Activated CD4-positive, alpha-beta T cell treated with anti-CD3 and anti-CD28 coated beads, Interleukin-2, amount 50 U/mL, for 1 hour (primary cell): ENCODE measurements around the gene SLC6A6.
"Not testable (repeated sequence)": the region's sequence is repeated elsewhere in the genome, so short reads cannot be mapped to it uniquely, and the experiment has no call there.

Experiments
- DNase-seq: peaks from one replicate; pipeline ENCODE4 v3.0.0-alpha.2; 2020

Gene SLC6A6

DNA sequence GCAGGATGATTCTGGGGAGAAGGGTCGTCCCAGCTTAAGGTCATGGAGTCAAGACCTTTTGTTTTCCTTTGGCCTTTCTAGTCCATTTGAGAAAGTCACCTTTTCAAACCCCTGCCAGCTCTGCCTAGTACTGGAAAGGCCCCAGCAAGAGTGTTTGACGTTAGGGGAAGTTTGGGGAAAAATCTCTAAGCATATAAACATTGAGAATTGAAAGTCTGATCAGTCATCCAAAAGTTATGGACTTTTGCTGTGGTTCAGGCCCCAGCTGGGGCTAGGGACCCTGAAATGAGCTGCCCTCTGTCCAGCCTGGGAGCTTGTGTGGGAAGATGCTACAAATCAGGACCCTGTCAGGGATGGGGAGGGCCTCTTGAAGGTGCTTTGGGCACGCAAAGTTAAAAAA, 21.6 kb downstream of the SLC6A6 start:
- no peak for DNase-seq

DNA sequence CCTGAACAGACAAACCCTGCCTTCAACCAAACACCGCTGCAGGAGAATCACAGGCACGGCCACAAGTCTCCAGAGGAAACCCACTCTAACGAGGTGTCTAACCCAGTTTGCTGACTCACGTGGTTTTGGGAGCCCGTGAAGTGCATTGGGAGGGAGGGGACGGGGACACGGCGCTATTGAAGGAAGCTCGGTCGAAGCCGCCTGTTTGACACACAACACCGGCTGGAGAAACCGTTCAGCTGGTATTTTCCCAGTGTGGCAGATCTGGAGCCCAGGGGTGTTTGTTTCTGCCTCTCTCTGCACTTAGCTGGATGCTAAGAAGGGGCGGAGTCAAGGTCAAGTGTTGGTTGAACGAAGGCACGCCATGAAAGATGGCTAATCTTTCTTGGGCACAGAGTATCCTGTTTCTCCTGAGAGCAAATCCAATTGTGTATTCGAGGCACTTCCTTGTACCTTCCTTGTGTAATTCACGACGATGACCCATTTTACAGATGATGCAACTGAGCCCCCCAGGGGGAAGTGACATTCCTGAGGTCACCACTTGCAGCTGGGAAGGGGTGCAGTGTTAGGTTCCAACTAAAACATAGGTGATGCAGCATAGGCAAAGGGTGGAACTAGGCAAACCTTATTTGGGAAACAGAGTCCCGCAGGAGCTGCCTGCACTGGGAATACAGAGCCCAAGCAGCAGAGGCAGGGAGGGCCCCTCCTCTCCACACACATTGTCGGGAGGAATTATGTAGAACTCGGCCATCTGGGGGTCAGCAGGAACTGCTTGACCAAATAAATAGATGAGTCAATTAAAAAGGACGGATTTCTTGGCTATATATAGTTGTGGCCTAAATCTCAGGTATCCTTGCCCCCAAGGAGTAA, 22.5 kb downstream of the SLC6A6 start:
- peak; percentile 51 for DNase-seq

DNA sequence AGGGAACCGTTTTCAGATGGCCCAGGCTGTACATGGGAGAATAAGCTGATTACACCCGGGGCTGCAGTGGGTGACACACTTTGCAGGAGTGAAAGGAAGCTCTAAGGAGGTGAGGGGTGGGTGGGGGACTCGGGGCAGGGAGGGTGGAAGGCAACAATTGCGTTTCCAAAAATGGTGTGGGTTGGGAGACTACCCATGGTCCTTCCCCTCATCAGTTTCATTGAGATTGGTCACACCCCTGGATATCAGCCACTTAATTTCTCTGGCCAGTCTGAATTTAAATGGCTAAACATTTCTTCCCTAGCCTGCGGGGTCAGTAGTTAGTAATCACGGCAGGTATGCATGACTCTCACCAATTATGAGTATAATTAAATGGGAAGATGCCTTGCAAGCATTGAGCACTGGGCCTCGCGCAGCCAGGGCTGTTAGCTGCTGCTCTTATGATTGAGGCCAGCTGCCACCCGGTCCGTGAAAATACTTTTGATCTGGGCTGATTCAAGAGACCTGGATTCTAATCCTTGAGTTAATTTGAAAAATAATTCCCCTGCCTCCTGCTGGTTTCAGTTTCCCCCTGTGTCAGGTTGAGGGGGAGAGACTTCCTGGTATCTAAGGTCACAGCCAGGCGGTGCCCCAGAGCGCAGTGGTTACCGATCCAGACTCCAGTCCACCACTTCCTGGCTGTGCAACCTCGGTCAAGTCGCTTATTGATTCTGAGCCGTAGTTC, 23.3 kb downstream of the SLC6A6 start:
- DNase-seq: peak; percentile 35

DNA sequence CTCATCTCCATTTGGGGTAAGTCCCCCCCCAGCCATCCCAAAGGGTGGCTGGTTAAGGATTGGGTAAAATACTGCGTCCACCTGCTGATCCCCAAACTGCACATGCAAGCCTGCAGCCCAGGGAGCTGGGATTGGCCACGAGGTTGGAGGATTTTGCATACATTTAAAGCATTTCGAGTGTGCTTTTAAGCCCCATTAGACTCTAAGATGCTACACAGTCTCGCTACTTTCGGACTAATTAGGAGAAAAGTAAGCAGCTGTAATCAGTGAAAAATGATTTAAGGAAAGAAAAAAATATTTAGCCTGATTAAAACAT, 23.9 kb downstream of the SLC6A6 start:
- DNase-seq: no peak

DNA sequence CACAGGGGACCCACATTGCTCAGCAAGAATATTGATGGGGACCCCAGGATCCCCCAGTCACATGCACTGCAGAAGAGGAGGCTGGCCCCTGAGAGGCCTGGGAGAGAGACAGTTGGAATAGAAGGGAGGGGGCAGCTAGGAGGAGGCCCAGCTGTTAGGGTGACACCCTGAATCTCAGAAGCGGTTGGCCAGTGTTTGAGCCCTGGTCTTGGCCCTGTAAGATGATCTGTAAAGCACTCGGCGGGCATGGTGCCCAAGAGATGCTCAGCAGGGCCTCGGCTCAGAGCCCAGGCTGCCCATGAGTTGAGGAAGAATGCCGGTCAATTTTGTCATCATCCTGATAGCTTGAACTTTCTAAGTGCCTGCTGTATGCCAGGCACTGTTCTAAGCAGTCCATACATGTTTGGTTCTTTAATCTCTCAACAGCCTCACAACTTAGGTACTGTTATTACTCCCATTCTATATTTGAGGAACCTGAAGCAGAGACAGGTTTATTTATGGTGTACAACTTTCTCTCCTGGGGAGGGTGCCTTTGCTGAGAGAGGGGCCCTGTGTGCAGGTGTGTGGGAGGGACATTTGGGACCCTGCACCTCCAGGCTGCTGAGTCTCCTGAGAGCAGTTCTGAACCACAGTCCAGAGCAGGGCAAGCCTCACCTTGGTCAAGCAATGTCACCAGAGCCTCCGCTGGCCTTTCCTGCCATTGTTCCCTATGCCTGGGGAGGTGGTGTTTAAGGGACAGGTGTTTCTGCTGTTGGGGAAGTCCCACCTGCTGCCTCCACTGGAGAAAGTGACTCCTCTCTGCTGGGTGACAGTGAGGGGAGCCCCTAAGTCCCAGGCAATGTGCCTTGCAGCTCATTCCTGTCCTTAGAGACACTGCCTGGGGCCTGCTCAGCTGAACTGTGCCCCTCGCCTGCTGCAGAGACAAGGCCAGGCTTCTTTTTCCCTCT, 26.0 kb downstream of the SLC6A6 start:
- no peak for DNase-seq

DNA sequence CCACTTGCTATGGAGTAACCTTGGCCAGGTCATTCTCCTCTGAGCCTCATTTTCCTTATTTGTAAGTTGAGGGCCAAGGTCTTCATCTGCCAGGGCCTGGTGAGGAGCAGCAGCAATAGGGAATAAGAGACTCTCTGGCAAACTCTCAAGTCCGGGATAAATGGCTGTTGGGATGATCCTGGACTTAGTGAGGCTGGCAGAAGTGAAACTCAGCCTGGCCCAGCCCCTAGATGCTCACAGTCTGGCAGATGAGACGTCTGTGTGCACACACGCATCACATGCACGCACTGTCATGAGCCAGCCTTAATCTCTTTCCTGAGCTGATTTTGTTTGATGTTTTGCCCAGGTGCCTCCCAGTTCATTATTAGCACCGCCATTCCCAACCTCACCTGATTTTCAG, 26.8 kb downstream of the SLC6A6 start:
- no peak for DNase-seq

DNA sequence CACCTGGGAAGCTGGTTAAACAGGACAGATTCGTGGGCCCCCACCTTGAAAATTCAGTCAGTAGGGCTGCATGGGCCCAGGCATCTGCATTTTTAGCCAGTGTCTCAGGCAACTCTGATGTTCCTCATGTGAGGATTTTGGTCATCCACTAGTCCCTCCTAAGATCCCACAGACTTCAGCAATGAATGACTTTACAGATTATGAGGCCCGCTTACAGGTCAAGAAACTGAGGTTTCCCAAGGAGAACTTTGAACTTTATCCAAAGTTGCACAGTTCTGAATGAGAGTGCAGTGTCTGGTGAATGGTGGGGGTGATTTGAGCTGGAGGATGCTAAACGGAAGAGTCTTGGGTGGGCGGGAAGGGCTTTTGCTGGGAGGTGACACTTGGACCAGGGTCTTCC, 27.2 kb downstream of the SLC6A6 start:
- no peak for DNase-seq

DNA sequence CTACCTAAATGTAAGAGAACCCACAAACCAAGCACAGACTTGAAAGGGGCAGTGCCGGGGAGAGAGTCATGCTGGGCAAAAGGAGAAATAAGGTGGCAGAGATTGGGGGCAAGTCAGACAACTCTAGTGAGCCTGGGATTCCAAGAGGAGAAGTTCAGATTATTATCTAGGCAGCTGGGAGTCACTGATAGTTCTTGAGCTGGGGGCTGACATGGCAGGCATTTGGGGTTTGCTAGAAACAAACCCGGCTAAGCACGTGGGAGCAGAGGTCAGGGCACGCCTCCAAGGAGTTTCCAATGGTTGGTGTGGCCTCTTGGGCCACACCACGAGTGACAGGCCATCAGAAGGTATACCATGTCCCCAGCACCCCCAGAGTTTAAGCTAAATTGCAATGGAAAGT, 27.6 kb downstream of the SLC6A6 start:
- no peak for DNase-seq

DNA sequence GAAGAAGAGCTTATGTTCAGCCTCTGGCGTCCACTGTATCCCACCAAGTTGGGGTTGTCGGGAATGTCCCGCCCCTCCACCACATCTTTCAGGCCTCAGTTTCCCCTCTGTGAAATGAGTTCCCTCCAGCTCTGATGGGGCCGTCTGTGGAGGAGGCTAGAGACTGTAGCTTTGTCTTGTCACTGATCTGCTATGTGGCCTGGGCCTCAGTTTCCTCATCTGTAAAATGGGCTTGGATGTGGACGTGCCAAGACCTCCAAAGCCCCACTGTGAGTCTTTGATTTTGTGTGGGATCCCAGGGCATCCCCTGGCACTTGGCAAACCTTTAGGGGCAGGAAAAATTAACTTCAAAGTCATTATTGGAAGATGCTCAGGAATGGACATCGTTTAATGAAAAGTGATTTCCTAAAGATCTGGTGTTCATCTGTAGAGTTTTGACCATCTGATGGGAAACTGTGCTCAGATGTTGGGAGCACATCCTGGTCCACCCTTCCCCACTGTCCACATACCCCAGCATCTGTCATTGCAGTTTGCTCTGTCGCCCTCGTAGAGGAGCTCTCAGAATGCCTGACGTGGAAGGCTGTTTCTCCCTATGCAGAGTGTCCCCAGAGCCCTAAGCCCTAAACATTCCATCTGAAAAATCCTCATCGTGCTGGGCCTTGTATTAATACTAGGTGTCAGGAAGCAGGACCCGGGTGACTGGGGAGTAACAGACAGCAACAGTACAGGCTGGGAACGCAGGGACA, 28.5 kb downstream of the SLC6A6 start:
- no peak for DNase-seq

DNA sequence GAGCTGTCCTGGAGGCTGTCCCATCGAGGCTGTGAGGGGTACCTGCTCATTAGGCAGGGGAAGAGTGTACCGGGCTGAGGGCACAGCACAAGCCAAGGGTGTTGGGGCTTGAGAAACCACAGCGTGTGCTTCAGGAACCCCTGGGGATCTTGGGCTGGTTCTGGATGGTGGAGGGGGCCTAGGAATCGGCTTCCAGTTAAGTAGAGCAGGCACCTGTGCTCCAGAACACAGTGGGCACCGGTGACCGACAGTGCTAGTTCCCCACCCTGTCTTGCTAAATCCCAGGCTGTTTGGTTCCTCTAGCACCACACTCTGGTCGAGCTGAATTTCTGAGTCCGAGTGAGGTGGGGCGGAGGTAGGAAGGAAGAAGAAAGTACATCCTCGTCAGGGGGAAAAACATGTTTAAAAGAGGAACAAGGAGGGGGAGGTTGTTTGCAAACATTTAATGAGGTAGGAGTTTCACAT, 29.1 kb downstream of the SLC6A6 start:
- peak; percentile 24 for DNase-seq

DNA sequence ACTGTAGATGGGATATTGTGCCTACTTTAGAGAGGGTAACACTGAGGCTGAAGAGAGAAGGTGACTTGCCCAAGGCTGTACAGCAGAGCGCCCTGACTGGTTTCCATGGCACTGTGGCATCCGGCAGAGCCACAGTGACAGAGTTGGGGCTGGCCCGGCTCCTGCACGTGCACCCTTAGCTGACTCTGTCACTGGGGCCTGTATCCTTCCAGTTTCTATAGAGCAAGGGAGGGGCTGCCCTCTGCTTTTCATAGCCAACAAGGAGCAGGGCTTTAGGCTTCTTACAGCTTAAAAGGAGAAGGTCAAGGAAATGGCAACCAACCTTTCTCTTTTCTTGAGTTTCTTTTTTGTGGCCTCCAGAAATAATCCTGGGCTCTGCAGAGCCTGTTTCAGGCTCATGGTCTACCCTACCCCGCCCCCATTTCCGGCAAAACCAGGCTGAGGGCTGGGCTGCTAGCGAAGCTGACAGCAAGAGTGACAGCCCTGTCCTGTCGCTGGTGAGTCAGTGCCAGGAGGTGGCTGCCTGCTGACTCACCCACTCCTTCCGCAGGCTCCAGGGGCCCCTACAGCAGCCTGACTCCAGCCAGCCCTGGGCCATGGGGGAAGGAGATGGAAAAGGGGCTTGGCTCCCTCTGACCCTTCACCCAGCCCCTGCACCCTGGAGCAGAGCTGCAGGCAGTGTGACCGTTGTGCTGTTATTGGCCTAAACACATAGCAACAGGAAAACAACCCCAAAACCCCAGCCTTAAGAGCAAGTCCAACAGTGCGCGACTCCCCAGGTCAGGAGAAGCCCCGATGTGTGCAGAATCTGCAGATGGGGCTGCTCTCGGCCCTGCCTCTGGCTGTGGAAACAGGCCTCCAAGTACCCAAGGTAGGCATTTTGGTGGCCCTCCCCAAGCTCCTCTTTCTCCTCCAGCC, 29.8 kb downstream of the SLC6A6 start:
- DNase-seq: peak; percentile 92

DNA sequence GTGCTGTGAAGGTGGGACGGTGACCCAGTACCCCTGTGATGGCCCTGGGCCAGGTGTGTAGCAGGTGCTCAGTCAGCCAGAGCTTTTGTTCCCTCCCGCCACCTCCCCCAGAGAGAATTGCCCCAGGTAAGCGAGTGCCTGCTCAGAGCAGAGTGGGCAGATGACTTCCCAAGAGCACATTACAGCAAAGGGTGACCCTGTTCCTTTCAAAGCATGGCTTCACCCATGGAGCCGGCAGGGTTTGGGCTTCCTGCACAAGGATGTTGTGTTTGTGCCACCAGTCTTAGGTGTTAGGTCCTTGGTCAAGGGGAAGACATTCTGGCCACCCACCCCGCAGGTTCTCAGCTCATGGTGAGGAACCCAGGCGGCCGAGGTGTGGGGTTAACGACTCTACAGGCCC, 30.7 kb downstream of the SLC6A6 start:
- no peak for DNase-seq

DNA sequence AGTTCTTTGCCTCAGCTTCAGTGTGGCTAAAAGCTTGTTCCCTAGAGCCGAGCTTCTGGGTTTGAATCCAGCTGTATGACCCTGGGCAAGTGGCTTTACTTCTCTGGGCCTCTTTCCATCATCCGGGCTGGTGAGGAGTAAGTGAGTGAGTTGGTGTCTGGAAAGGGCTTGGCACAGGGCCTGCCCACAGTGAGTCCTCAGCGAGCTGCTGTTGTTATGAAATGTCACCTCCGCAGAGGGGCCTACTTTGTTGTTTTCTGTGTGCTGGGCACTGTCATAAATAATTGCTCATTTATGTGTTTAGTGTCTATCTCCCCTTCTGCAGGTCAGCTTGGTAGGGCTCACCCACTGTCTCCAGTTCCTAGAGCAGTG, 31.7 kb downstream of the SLC6A6 start:
- peak; percentile 26 for DNase-seq

DNA sequence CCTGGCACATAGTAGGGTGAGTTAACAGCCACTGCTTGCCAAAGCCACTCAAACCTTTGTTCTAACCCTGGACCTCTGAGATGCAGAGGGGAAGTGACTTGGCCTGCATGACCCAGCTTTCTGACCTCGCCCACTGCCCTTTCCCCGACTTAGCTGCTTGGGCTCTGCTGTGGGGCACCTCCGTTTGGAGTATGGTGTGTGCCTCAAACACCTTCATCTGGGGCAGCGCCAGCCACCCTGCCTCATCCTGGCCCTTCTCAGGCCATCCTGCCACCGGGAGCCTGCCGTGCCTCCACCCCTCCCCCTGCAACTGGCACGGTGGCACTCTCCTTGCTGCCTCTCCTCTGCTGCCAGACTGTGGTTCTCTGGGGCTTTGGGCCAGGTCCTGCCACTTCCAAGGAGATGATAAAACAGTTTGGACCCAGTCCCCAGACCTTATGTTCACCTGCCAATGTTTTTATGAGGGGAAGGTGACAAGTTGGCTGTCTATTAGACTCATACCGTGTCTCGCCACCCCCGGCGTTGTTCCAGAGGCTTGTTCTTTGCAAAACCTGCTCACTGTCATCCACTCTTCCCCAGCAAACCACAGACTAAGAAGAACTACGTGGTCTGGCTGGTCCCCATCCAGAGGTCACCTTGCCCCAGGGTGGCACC, 32.2 kb downstream of the SLC6A6 start:
- no peak for DNase-seq

DNA sequence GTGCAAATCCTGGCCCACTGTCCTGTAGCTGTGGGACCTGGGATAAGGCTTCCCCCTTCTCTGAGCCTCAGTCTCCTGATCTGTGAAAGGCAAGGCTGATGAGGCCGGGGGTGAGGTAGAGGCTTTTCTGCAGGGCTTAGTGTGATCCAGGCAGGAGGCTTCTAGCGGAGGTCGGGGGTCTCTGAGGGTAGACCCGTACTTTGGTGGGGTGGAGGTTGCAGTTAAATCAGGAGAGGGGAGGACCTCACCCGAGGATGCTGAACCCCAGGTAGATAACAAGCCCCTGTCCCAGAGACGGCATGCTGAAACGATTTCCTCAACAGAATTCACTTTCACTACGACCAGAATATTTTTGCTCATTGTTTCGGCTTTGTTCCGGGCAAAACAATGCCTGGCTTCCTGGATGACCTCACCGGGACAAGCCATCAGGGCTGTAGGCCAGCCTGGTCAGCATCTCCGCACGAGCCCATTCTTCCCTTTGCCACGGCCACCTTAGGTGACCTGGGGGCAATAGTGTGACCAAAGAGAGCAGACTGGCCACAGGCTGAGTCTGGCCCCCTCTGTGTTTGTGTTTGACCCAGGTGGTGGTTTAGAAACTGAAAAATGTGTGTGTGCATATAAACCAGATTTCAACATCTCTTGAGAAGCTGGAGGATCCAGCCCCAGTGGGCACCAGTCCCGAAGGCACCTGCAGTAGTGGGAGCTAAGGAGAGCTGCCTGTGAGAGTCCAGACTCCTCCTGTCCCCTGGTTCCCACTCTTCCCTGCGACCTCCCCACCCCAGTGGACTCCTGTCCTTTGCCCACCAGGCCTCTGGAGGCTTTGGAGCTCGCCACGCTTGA, 33.0 kb downstream of the SLC6A6 start:
- no peak for DNase-seq

DNA sequence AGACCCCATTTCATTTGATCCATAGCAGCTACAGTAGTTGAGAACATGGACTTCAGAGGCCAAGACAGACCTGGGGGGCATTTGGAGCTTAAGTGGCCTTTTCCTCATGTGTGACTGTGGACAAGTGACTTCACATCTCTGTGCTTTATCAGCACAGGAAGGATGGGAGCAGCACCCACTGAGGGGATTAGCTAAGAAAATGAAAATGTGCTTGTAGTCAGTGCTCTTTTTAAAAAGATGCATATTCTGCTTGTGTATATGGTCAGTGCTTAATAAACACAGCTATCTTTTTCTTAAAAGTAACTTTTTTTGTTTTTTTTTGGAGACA, 34.5 kb downstream of the SLC6A6 start:
- no peak for DNase-seq

DNA sequence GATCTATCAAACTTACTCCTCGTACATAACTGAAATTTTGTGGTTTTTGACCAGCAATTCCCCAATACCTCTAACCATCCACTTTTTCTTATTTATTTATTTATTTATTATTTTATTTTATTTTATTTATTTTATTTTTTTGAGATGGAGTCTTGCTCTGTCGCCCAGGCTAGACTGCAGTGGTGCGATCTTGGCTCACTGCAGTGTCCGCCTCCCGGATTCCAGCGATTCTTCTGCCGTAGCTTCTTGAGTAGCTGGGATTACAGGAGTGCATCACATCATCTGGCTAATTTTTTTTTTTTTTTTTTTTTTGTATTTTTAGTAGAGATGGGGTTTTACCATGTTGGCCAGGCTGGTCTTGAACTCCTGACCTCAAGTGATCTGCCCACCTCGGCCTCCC, 35.3 kb downstream of the SLC6A6 start:
- not testable (repeated sequence) for DNase-seq

DNA sequence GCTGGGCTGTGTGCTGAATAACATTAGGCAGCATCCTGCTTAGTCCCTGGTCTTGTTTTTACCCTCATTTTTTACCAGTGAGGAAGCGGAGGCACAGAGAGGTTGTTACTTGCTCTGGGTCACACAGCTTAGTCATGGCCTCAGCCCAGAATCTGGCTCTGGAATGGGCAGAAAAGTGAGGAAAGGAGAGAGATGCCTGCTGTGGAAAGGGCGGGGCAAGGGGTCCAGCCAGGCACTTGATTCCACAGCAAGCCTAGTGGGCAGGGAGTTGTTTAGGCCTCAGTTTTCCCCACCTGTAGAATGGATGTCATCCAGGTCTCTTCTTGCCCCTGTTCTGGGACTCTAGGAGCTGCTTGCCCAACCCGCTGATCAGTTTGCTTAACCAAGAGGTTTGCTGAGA, 35.9 kb downstream of the SLC6A6 start:
- no peak for DNase-seq

DNA sequence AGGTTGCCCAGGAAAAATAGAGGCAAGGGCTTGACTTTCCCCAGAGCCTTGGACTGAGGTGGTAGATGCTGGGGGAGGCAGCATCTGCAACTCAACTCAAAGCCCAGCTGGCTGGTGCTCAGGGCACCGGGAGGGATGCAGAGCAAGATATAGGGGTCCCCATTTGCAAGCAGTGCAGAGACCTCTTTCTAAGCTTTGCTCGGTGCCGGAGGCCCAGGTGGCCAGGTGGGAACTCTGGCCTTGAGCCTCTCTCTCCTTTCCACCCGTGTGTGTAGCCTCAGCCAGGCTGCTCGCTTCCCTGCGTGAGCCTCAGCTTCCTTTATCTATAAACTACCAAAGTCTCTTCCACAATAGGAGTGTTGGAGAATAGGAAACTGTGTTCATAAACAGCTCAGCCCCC, 36.5 kb downstream of the SLC6A6 start:
- no peak for DNase-seq

DNA sequence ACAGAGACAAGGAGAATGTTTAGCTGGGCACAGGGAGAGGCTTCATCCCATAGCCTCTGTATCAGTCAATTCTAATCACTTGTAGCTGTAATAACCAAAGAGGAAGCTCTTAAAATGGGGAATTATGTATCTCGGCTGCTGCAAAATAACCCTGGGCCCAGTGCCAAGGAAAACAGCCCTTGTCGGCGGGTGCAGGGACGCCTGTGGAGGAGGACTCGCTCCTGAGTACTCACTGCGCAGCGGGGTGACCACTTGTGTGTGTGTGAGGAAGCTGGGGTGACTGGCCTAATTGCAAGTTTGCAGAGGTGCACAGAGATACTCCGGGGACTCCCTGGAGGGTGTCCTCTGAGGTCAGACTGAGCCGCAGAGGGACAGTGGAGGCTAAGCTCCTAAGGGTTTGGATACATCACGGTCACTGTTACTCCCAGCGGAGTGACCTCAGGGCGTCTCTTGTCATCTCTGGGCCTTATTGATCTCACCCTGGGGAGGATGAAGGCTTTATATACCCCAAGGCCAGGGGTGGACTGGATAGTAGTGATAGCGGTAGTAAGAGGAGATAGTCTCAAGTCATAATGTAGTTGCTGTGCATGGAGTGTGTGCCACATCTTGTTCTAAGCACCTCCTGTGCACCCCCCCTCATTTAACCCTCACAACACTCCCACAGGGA, 37.2 kb downstream of the SLC6A6 start:
- no peak for DNase-seq
